Loucy (cell line): ENCODE data around the gene SHISA3.

Source experiments
- CTCF ChIP-seq: fragments of 200-600 bp; sonication (generic); conservative IDR thresholded peaks from 2 replicates; pipeline ENCODE4 v1.5.1; 2014; ENCODE audit warnings: mild to moderate bottlenecking, antibody characterized with exemption, low read length
- EZH2phosphoT487 ChIP-seq: fragments of 200-600 bp; IDR thresholded peaks from 2 replicates; pipeline ENCODE4 v1.6.1; 2018; ENCODE audit warnings: antibody characterized with exemption, mild to moderate bottlenecking, moderate library complexity, borderline replicate concordance

- TF ChIP-seq CTCF (no peak), EZH2phosphoT487 (no peak)
Measured at GRCh38 chr4:42397635-42398170, 415 bp downstream of the SHISA3 start.
